Measurements from ENCODE around the gene SIAE.
A peak's percentile ranks its signal among the peaks of the same experiment; 100 is the strongest.

SIAE gene

GRCh38 chr11:124673333-124674167 is at the start of gene SIAE, which contains the start of gene SPA17:
SIAE (minus strand) TSS chr11:124673739; CDS start chr11:124673708, 31 bp downstream.
SPA17 (plus strand) TSS chr11:124673904; CDS start chr11:124675265, 1,361 bp downstream.
- DNase-seq (ENCODE audit: low read depth, low spot score), result peak; percentile 76

GRCh38 chr11:124722176-124722575 is 48.6 kb upstream of the SIAE start:
- no peak for DNase-seq (ENCODE audit: low read depth, low spot score)

- DNase-seq (ENCODE audit: low read depth, low spot score), result no peak
These were observed 46.0 kb upstream of the SIAE start for GRCh38 chr11:124719534-124719933.

DNA sequence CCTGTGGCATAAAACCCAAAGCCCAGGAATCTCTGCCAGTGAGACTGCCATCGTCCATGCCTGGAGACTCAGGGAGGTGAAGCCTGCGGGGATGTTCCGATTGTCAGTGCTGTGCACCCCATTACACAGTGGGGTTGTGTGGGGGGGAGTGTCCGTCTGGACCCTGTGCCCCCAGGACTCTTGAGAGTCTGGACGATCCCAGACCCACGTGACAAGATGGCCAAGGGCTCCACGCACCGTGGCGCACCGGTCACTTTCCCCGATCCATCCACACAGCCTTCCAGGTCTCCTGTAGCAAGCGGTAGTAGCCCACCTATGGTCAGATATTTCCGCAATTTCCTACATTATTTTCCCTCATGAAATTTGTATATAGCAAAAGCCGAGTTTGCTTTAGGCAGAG is 45.3 kb upstream of the SIAE start:
- no peak for DNase-seq (ENCODE audit: low read depth, low spot score)

DNA sequence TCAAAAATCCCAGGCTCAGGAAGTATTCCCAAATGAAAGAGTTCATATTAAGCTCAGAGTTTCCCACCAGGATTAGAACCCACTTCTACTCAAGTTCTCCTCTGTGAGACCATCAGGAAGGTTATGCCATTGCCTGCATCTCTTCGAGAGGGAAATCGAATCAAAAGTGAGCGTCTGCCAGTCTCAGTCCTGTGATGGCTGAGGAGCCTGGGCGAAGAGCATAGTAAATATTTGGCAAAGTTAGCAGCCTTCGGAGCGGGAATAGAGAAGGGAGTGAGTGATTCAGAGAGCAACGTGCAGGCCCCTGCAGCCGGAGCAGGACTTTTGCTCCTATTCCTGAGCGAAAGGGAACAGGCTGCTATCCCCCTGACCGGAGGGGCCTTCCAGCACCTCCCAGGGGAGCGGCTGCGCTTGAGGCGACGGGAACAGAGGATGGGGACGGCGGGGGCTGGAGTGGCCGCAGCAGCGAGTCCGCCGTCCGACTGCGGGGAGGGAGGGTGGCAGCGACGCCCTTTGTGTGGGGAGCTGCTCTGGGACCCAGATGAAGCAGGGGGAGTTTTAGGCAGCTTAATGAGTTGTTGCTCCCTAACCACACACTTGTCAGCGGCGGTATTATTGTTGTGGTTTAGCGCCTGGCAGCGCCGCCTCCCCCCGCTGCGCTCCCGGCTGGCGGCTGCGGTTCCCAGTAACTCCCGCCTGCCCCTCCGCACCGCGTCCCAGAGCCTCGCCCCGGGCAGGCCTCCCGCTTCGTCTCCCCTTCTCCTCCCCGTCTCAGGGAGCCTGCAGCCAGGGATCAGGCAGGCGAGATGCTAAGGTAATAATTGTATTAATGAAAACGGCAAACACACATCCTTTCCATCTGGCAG is 44.5 kb upstream of the SIAE start:
- DNase-seq (ENCODE audit: low read depth, low spot score), result no peak

DNA sequence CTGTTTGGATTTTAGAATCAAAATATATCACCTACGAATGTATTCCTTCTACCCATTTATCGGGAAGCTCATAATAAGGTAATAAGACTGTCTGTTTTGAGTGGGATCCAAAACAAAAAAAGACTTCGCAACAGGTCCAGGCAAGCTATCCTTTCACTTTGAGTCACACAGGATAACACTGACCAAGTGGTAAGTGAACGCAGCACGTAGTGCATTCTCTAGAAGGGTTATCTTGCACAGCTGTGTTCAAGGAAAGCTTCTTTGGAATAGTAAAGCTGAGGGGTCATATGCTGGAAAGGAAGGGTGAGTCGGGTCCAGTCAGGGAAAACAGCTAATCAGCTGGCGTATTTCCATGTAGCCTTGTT is 43.9 kb upstream of the SIAE start:
- DNase-seq (ENCODE audit: low read depth, low spot score), result no peak

GRCh38 chr11:124716591-124716990 is 43.1 kb upstream of the SIAE start:
- no peak for DNase-seq (ENCODE audit: low read depth, low spot score)

DNA sequence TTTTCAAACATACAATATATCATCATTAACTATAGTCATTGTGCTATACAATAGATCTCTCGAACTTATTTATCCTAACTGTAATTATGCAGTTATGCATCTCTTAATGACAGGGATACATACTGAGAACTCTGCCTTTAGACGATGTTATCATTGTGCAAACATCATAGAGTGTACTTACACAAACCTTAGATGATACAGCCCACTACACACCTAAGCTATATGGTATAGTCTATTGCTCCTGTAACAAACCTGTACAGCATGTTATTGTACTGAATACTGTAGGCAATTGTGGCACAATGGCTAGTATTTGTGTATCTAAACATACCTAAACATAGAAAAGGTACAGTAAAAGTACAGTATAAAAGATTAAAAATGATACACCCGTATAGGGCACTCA is 38.9 kb upstream of the SIAE start:
- no peak for DNase-seq (ENCODE audit: low read depth, low spot score)

- DNase-seq (ENCODE audit: low read depth, low spot score), result no peak
These were observed 34.3 kb upstream of the SIAE start for GRCh38 chr11:124707829-124708228.

- no peak for DNase-seq (ENCODE audit: low read depth, low spot score)
These were observed 26.5 kb upstream of the SIAE start for GRCh38 chr11:124700028-124700427.

- no peak for DNase-seq (ENCODE audit: low read depth, low spot score)
These were observed 26.0 kb upstream of the SIAE start for GRCh38 chr11:124699547-124699946.

DNA sequence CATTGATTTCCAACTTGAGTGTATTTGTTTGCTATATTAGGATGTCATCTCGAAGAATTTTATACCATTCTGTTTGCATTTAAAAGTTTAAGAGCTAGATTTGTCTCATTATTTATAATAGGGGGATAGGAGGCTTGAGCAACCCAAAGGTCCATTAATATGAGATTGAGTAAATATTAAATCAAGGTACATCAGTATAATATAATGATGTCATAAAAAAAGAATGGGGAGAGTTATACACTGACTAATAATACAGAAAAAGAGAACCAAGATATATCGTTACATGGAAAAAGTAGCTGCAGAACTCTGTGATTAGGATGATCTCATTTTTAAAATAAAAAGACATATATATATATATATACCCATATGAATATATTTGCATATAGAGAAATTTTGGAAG is 19.6 kb upstream of the SIAE start:
- DNase-seq (ENCODE audit: low read depth, low spot score), result no peak

DNA sequence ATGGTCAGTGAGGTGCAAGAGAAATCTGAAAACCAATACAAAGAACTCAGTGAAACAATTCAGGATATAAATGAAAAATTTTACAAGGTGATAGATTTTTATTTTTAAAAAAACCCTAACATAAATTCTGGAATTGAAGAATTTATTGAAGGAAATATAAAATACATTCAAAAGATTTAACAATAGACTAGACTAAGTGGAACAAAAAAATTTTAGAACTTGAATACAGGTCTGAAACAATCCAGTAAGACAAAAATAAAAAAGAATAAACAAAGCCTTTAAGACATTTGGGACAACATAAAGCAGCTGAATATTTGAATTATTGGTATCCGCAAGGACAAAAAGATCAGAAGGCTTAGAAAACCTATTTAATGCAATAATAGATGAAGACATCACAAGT is 8.9 kb upstream of the SIAE start:
- DNase-seq (ENCODE audit: low read depth, low spot score), result no peak

DNA sequence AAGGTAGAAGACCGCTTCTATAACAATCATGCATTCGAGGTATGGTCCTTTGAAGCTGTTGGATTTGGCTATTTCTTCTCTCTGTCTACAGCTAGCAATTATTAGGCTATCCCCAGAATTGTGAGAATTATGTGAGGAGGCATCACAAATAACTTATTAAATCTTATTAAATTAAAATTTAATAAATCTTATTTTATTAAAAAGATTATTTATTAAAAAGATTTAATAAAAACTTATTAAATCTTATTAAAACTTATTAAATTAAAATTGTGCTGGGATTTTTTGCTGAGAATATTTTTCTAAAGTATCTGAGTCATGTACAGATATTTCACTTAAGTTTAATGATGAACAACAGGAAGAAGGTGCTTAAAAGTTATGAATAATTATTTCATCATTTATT is 7.9 kb upstream of the SIAE start:
- no peak for DNase-seq (ENCODE audit: low read depth, low spot score)

- DNase-seq (ENCODE audit: low read depth, low spot score), result no peak
These were observed 4.9 kb upstream of the SIAE start for GRCh38 chr11:124678416-124678815.

DNA sequence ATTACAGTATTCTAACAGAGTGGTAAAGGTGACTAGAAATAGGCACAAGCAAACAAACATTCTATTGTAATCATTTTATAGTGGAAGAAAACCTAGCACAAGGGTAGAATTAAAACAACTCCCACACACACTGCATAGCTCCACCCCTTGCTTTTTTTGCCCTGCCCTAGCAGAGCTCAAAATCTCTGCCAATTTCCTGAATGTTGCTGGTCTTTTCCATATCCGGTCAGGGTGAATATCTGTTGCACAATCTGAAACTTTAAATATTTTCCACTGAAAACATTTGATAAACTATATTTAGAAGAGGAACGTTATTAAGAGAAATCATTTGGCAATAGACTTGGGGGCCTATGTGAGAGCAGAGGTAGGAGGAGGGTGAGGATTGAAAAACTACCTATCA is 2.8 kb upstream of the SIAE start:
- no peak for DNase-seq (ENCODE audit: low read depth, low spot score)

GRCh38 chr11:124674571-124674970 is 1.0 kb upstream of the SIAE start:
- no peak for DNase-seq (ENCODE audit: low read depth, low spot score)

GRCh38 chr11:124674168-124674517 is 604 bp upstream of the SIAE start:
- no peak for DNase-seq (ENCODE audit: low read depth, low spot score)

DNA sequence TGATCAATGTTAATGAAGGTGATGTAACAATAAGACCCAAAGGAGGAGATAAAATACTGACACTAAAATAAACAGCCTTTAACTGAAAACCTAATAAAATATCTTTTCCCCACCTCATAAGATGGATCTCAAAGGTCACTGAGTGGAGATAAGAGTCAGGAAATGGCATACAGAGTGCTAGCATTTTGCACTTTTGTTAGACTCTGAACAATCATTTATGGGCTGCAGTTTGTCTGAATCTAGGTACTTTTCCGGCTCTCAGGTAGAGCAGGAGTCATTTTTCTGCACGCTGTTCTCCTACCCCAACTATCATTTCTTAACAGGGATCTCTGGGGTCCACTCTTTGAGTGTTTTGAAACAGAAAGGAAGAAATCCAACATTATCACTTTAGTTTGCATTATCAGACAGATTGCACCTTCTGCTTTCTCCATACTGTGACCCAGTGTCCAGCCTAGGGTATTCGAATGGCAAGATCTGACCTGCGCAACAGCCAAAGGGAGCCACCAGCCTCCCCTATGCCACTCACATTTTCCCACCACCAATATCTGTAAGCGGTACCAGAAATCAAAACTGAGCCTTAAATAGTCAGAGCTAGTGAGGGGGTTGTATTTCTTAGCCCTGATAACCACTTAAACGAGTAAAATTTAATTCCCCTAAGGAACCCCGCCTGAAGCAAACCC is 863 bp downstream of the SIAE start:
- DNase-seq (ENCODE audit: low read depth, low spot score), result no peak

DNA sequence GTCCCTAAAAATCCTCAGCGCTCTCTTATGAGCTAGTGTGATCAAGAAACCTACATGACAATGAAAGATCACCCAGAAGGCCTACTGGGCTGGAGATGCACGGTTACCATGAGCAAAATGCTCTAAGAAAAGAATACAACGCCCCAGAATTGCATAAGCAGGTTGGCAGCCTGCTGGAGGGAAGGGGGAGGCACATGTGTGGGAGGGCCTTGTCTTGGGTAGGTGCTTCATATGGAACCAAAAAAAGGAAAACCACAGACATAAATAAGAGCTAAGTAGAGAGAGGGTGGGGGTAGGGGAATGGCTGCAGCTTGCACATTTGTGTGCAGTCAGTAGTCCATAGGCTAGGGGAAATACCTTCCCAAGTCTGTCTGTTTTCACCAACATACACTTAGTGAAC is 2.8 kb downstream of the SIAE start:
- no peak for DNase-seq (ENCODE audit: low read depth, low spot score)

DNA sequence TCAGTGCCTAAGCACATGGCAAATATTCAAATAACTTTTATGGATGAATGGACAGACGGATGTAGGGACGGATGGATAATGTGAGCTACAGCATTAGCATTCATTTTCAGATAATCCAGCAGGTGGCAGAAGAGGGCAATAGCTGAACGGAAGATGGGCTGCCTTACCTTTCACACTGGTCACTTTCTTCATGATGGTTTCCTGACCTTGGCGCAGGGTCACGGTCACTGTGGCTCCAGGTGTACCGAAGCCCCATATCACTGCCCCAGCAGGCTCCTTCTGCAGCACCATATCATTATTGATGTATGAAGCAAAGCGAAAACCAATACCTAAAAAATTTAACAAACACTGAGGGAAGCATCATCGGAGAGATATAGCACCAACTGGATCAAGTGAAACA is 4.3 kb downstream of the SIAE start:
- DNase-seq (ENCODE audit: low read depth, low spot score), result no peak

GRCh38 chr11:124667601-124668000 is 5.9 kb downstream of the SIAE start:
- DNase-seq (ENCODE audit: low read depth, low spot score), result no peak

Measured in brain pericyte (primary cell).